Activated CD4-positive, alpha-beta T cell treated with anti-CD3 and anti-CD28 coated beads, Interleukin-10, Interleukin-2, amounts not matched to agents 100 ng/mL and 50 ng/mL, durations not matched to agents 16 hours and 8 hours (primary cell): ENCODE data around the gene PCDHB6.
"Not testable (repeated sequence)": the region's sequence is repeated elsewhere in the genome, so short reads cannot be mapped to it uniquely, and the experiment has no call there.

Source experiments
- DNase-seq: peaks from one replicate; pipeline ENCODE4 v3.0.0-alpha.2; 2020

Gene PCDHB6

GRCh38 chr5:141149812-141150211, at the start of gene PCDHB6:
TSS of gene PCDHB6 (plus strand) at chr5:141150057. CDS start at chr5:141150258, 201 bp downstream.
- DNase-seq: peak; percentile 1

DNA sequence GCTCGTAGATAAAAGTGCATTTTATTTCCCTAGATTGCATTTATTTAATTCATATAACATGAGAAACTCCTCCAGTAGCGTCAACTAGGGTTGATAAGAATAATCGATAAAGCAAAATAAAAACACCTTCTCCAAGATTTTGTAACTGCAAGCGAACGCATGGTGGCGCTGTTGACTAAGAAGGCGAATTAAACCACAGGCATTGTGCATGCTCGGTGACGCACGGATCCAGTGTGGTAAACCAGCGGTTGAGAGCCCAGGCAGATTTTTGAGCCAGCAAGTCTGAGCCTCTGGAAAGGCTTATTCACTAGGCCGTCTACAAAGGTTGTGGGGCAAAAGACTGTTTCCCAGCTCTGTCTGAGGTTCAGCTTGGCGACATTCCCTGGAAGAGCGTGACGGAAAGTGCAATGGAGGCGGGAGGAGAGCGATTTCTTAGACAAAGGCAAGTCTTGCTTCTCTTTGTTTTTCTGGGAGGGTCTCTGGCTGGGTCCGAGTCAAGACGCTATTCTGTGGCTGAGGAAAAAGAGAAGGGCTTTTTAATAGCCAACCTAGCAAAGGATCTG, 49.5 kb upstream of the PCDHB6 start, which contains the start of gene PCDHB3:
TSS of gene PCDHB3 (plus strand) at position 231 of the 563 bp plus-strand sequence. CDS start at position 408, 177 bp downstream.
- DNase-seq: peak; percentile 40

- no peak for DNase-seq
These were observed 48.8 kb upstream of the PCDHB6 start for GRCh38 chr5:141101059-141101458.

- not testable (repeated sequence) for DNase-seq
These were observed 47.8 kb upstream of the PCDHB6 start for GRCh38 chr5:141102070-141102469.

DNA sequence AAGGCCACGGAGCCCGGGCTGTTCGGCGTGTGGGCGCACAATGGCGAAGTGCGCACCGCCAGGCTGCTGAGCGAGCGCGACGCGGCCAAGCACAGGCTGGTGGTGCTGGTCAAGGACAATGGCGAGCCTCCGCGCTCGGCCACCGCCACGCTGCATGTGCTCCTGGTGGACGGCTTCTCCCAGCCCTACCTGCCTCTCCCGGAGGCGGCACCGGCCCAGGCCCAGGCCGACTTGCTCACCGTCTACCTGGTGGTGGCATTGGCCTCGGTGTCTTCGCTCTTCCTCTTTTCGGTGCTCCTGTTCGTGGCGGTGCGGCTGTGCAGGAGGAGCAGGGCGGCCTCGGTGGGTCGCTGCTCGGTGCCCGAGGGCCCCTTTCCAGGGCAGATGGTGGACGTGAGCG, 47.4 kb upstream of the PCDHB6 start:
- not testable (repeated sequence) for DNase-seq

GRCh38 chr5:141105350-141105749, 44.5 kb upstream of the PCDHB6 start:
- DNase-seq: no peak

DNA sequence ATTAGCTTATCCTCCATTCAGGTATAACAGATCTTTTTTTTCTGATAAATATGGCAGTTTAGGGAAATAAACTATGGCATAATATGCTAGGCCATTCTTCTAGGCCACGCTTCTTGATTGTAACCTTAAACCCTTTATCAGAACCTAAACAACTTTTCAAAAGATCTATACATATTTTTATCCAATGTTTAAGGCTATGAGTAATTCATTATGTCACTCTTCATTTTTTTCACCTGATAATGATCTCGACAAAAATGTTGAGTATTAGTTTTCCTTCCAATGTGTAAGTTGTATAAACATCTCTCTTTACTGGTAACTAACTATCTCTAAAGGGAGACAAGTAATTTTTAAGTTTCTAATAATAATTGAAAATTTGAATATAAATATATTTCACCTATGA, 30.6 kb upstream of the PCDHB6 start:
- DNase-seq: no peak

- no peak for DNase-seq
These were observed 28.3 kb upstream of the PCDHB6 start, which contains the start of gene PCDHB4 for GRCh38 chr5:141121563-141121962. TSS of gene PCDHB4 (plus strand) at chr5:141121818. CDS start at chr5:141121999, 181 bp downstream.

DNA sequence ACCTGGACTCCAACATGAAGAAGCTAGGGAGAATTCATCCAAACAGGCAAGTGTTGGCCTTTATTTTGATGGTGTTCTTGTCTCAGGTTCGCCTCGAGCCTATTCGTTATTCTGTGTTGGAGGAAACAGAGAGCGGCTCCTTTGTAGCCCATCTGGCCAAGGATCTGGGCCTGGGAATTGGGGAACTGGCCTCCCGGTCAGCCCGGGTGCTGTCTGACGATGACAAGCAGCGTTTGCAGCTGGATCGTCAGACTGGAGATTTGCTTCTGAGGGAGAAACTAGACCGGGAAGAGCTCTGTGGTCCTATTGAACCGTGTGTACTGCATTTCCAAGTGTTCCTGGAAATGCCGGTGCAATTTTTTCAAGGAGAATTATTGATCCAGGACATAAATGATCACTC, 27.9 kb upstream of the PCDHB6 start:
- DNase-seq: no peak

GRCh38 chr5:141123396-141124135, 26.3 kb upstream of the PCDHB6 start:
- not testable (repeated sequence) for DNase-seq

DNA sequence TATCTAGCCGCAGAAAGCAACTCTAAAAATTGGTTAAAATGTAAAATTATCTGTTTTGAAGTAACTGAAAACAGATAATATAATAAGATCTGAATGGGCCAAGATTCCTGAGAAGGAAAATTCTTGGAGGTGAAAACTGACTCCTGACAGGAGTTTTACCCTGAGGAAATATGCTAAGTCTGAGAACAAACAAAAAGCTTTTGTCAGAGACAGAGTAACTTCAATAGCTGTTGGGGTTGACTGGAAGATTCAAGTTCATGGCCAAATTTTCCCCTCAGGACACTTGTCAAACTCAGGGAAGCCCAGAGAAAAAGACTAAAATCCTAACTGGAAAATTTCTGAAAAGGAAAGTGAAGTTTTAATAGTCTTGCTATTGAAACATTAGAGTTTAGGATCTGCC, 22.6 kb upstream of the PCDHB6 start:
- DNase-seq: no peak

DNA sequence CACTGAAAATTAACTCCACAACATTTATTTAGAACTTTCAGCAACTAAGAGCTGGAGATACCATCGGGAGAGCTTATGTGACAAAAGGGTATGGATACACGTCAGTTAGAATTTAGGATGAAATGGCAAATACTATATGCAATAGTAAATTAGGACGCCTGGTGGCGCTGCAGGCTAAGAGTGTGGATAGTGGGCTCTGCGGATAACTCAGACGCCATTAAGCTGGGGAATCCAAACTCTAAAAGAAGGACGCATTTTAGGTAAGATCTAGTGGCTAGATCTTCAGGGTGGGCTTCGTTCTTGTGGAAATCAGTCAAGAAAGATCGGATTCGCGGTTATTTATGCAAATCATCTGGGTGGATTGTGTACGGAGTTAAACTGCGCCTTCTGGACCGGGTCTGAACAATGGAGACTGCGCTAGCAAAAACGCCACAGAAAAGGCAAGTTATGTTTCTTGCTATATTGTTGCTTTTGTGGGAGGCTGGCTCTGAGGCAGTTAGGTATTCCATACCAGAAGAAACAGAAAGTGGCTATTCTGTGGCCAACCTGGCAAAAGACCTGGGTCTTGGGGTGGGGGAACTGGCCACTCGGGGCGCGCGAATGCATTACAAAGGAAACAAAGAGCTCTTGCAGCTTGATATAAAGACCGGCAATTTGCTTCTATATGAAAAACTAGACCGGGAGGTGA, 14.7 kb upstream of the PCDHB6 start, which contains the start of gene PCDHB5:
TSS of gene PCDHB5 (plus strand) at position 177 of the 688 bp plus-strand sequence. CDS start at position 406, 229 bp downstream.
- peak; percentile 5 for DNase-seq

DNA sequence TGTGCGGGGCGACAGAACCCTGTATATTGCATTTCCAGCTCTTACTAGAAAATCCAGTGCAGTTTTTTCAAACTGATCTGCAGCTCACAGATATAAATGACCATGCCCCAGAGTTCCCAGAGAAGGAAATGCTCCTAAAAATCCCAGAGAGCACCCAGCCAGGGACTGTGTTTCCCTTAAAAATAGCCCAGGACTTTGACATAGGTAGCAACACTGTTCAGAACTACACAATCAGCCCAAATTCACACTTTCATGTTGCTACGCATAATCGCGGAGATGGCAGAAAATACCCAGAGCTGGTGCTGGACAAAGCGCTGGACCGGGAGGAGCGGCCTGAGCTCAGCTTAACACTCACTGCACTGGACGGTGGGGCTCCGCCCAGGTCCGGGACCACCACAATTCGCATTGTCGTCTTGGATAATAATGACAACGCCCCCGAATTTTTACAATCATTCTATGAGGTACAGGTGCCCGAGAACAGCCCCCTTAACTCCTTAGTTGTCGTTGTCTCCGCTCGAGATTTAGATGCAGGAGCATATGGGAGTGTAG, 14.1 kb upstream of the PCDHB6 start:
- no peak for DNase-seq

GRCh38 chr5:141137346-141137745, 12.5 kb upstream of the PCDHB6 start:
- DNase-seq: not testable (repeated sequence)

DNA sequence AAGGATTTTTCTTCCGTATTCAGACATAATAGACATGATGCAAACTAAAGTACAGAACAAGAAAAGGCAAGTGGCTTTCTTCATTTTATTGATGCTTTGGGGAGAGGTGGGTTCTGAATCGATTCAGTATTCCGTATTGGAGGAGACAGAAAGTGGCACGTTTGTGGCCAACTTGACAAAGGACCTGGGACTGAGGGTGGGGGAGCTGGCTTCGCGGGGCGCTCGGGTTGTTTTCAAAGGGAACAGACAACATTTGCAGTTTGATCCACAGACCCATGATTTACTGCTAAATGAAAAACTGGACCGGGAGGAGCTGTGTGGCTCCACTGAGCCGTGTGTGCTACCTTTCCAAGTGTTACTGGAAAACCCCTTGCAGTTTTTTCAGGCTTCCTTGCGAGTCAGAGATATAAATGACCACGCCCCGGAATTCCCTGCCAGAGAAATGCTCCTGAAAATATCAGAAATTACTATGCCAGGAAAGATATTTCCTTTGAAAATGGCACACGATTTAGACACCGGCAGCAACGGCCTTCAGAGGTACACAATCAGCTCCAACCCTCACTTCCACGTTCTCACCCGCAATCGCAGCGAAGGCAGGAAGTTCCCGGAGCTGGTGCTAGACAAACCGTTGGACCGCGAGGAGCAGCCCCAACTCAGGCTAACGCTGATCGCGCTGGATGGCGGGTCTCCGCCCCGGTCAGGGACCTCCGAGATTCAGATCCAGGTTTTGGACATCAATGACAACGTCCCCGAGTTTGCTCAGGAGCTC, 551 bp downstream of the PCDHB6 start:
- DNase-seq: no peak

GRCh38 chr5:141150993-141151325, 1.1 kb downstream of the PCDHB6 start:
- DNase-seq: no peak

DNA sequence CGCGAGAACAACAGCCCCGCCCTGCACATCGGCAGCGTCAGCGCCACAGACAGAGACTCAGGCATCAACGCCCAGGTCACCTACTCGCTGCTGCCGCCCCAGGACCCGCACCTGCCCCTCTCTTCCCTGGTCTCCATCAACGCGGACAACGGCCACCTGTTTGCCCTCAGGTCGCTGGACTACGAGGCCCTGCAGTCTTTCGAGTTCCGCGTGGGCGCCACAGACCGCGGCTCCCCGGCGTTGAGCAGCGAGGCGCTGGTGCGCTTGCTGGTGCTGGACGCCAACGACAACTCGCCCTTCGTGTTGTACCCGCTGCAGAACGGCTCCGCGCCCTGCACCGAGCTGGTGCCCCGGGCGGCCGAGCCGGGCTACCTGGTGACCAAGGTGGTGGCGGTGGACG, 1.8 kb downstream of the PCDHB6 start:
- not testable (repeated sequence) for DNase-seq

DNA sequence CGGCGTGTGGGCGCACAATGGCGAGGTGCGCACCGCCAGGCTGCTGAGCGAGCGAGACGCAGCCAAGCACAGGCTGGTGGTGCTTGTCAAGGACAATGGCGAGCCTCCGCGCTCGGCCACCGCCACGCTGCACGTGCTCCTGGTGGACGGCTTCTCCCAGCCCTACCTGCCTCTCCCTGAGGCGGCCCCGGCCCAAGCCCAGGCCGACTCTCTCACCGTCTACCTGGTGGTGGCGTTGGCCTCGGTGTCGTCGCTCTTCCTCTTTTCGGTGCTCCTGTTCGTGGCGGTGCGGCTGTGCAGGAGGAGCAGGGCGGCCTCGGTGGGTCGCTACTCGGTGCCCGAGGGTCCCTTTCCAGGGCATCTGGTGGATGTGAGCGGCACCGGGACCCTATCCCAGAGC, 2.2 kb downstream of the PCDHB6 start:
- not testable (repeated sequence) for DNase-seq

GRCh38 chr5:141155540-141156374, 5.9 kb downstream of the PCDHB6 start:
- DNase-seq: no peak

- not testable (repeated sequence) for DNase-seq
These were observed 7.5 kb downstream of the PCDHB6 start for GRCh38 chr5:141157356-141157755.

DNA sequence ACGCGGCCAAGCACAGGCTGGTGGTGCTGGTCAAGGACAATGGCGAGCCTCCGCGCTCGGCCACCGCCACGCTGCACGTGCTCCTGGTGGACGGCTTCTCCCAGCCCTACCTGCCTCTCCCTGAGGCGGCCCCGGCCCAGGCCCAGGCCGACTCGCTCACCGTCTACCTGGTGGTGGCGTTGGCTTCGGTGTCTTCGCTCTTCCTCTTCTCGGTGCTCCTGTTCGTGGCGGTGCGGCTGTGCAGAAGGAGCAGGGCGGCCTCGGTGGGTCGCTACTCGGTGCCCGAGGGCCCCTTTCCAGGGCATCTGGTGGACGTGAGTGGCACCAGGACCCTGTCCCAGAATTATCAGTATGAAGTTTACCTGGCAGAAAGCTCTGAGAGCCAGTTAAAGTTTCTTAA, 8.0 kb downstream of the PCDHB6 start:
- not testable (repeated sequence) for DNase-seq
